GM18520 (cell line): Measurements from ENCODE around the gene SH3BP4.

Experiments used
- ATAC-seq: cut with Tn5 transposase; IDR thresholded peaks from one replicate; pipeline ENCODE4 v1.9.1; 2021; ENCODE audit not compliant: unreplicated experiment

The SH3BP4 gene

DNA sequence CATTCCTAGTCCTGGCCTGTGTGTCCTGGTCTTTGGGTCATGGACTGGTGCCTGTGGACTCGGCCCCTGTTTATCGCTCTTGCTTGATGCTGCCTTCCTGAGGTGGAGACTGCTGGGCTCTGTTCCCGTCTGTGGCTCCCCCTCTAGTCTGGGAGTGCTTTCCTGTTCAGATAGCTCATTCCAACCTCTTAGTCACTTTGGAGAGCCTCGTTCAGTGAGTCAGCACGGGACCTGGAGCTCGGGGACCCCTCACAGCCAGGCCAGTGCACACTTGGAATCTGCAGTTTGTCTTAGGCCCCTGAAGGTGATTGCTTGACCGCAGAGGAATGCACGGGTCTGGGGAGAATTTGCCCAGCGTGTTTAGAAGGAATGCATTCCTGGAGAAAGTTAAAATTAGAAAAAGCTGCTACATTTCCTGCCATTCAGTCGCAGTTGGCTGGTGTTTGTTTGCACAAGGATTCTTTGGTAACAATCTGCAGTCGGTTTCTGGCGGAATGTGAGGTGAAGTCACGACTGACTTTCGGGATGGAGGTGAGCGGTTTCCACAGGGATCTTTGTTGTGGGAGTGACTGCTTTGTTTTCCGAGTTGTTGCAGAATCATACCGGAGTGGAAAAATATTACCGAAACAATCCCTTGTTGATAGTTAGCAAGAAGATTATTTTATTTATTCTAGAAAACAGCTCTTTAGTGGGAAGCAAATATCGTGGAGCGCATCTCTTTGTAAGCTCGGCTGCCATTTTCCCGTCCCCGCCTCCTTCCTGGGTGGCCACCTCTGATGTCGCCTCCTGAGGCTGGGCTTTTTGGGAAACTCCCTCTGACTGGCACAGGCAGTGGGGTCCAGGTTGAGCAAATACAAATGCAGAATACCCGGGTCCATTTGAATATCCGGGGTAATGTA lies 29.6 kb downstream of the SH3BP4 start:
- ATAC-seq, result no peak

DNA sequence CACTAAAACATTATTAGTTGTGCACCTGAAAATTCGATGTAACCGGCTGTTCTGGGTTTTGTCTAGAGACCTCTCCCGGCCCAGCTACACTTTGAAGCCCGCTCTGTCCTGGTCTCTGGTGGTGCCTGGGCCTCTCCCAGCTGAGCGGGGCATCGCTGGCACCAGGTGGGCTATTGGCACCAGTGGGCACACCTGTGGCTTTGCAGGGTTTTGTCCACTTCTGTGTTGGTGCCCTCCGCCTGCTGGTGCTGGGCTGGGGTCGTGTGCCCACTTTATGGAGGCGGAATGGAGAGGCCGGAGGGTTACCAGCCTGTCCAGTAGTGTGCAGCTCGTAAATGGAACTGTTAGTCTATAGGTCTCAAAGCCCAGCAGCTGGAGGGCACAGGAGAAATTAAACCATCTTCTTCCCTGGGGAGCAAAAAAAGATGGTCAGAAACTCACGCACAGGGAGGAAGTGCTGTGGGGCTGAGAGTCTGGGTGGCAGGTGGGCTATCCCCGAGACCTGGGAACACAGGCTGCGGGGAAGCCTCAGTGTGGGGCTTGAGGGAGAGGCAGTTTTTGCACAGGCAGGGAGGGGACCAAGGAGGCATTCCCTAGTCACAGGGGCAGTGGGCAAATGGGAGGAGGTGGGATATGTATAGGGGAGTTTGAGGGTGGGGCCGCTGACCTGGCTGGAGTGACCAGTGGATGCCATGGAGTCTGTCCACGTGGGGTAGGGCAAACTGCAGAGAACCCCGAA lies 30.4 kb downstream of the SH3BP4 start:
- ATAC-seq, result no peak

- ATAC-seq, result no peak
Observed at GRCh38 chr2:234983011-234983726, 31.4 kb downstream of the SH3BP4 start.

- no peak for ATAC-seq
Observed at GRCh38 chr2:234985608-234986245, 33.9 kb downstream of the SH3BP4 start.

- ATAC-seq, result no peak
Observed at GRCh38 chr2:234986390-234986789, 34.6 kb downstream of the SH3BP4 start.

- no peak for ATAC-seq
Observed at GRCh38 chr2:234986876-234987720, 35.3 kb downstream of the SH3BP4 start.

GRCh38 chr2:234987754-234988153 lies 35.9 kb downstream of the SH3BP4 start:
- ATAC-seq, result no peak

GRCh38 chr2:234988491-234988890 lies 36.7 kb downstream of the SH3BP4 start:
- no peak for ATAC-seq

GRCh38 chr2:234989183-234989701 lies 37.4 kb downstream of the SH3BP4 start:
- ATAC-seq, result no peak

GRCh38 chr2:234990300-234990699 lies 38.5 kb downstream of the SH3BP4 start:
- no peak for ATAC-seq

- ATAC-seq, result no peak
Observed at GRCh38 chr2:234991290-234991689, 39.5 kb downstream of the SH3BP4 start.

DNA sequence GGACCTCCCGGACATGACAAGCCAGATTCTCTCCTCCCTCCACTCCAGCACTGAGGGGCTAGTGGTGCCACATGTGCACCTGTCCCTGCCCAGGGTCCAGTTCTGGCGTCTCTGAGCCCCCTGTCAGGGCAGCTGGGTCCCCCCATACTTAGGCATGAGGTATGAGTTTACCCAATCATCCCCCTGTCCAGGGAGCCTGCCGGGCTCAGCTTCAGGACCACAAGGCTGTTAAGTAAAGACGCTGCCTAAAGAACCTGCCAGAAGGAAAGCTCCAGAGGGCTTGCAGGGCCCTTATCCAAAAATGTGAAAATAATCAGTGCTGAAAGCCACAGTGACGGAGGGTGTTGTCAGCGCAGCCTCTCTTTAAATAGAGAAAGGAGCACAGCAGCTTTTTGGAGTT lies 40.0 kb downstream of the SH3BP4 start:
- no peak for ATAC-seq

DNA sequence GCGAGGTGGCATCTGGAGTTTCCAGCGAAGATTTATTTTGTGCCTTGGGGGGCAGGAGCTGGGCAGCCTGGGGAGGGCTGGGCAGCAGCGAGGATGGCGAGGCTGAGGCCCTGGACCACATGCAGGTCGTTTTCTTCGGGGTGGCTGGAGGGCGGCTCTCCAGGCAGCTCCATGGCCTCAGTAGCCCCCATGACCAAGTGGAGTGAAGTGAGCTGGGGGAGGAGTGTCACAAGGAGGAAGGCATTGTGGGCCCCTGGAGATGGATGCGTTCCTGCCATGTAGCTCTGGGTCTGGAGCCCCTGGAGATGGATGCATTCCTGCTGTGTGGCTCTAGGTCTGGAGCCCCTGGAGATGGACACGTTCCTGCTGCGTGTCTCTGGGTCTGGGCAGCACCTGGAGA lies 40.4 kb downstream of the SH3BP4 start:
- no peak for ATAC-seq

GRCh38 chr2:234992624-234993349 lies 41.0 kb downstream of the SH3BP4 start:
- ATAC-seq, result no peak

GRCh38 chr2:234993541-234993981 lies 41.7 kb downstream of the SH3BP4 start:
- ATAC-seq, result no peak

DNA sequence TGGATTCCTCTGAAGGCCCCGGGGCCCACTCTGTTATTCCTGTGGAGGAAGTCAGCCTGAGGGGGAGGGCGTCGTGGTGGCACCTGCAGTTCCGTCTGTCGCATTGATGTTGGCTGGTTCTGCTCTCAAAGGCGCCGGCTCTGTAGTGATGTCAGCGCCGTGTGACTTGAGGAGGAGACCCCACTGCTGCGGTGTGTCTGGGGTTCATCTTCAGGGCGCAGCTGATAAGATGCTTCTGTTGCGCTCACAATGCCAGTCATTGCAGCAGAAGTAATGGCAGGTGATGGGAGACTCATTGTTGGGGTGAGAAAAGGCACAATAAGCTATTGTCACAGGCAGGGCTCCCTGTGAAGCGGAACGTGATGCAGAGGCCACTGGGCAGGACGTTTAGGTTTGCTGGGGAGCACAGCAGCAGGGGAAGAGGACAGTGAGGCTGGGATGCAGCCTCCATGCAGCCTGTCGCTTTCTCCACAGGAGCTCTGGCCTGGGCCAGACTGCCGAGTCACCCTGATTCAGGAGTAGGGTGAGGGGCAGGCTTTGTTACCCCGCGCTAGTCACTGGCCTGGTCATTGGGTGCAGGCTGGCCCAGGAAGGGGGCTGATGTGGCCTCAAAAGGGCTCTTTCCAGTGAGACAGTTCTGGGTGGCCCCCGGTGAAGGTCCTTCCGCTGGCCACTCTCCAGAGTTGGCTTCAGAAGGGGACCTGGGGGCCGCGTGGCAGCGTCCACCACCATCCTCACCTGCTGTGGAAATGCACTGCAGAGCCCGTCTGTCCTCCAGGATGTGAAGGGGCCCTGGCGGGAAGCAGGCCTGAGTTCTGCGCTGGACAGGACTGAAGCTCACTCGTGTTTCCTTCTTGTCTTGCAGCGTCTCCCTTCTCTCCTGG lies 42.9 kb downstream of the SH3BP4 start:
- no peak for ATAC-seq

DNA sequence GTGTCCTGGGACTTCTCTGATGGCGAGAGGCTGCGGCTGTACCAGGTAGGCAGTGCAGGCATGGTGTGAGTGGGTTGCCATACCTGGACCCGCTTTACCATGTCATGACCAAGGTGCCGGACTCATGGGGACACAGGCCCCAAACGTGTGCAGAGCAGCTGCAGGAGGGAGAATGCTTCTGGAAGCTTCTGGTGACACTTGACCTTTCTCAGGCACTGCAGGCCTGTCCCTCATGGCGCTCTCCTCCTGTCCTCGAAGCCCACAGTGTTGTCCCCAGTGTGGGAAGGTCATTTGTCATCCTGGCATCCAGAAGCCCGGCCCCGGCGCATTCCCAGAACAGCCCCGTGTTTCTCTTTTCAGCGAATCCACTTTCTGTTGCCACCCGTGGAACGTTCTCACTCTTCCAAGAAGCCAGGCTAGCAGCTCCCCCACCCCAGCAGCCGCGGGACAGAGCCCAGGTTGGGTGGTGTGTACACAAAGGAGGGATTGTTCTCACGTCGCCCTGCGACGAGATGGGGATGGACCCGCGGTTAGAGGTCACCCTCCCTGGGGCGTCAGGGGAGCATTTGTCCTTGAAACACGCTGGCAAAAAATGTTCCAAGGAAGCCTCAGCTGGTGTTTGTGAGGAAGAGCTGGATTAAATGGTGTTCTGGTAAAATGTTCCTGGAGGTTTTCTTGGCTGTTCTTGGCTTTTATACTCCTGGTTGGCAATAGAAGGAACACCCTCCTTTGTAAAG lies 43.7 kb downstream of the SH3BP4 start:
- no peak for ATAC-seq
